GM21447 (cell line): ENCODE results near the gene ACADM.
"Not testable (repeated sequence)": the region's sequence is repeated elsewhere in the genome, so short reads cannot be mapped to it uniquely, and the experiment has no call there.

Experiments
- ATAC-seq: cut with Tn5 transposase; IDR thresholded peaks from one replicate; pipeline ENCODE4 v1.9.1; 2021; ENCODE audit not compliant: unreplicated experiment

ACADM gene

GRCh38 chr1:75733661-75734060, 9.2 kb downstream of the ACADM start:
- ATAC-seq = no peak

- ATAC-seq = no peak
Measured at GRCh38 chr1:75736016-75736415, 11.5 kb downstream of the ACADM start.

- no peak for ATAC-seq
Measured at GRCh38 chr1:75742047-75742625, 17.6 kb downstream of the ACADM start.

- peak; percentile 79 for ATAC-seq
Measured at GRCh38 chr1:75745276-75745675, 20.8 kb downstream of the ACADM start.

GRCh38 chr1:75757210-75757609, 32.7 kb downstream of the ACADM start:
- ATAC-seq = not testable (repeated sequence)

- ATAC-seq = not testable (repeated sequence)
Measured at GRCh38 chr1:75758543-75758942, 34.0 kb downstream of the ACADM start.

- ATAC-seq = no peak
Measured at GRCh38 chr1:75764057-75764655, 39.6 kb downstream of the ACADM start.

GRCh38 chr1:75765697-75766355, 41.3 kb downstream of the ACADM start:
- ATAC-seq = no peak

- no peak for ATAC-seq
Measured at GRCh38 chr1:75768016-75768415, 43.5 kb downstream of the ACADM start.

GRCh38 chr1:75770761-75771160, 46.3 kb downstream of the ACADM start:
- no peak for ATAC-seq

- no peak for ATAC-seq
Measured at GRCh38 chr1:75771978-75772377, 47.5 kb downstream of the ACADM start.

GRCh38 chr1:75777812-75778211, 53.3 kb downstream of the ACADM start:
- ATAC-seq = not testable (repeated sequence)

GRCh38 chr1:75778694-75779093, 54.2 kb downstream of the ACADM start:
- ATAC-seq = not testable (repeated sequence)

- not testable (repeated sequence) for ATAC-seq
Measured at GRCh38 chr1:75780183-75780582, 55.7 kb downstream of the ACADM start.

- not testable (repeated sequence) for ATAC-seq
Measured at GRCh38 chr1:75783920-75784319, 59.4 kb downstream of the ACADM start.

- peak; percentile 14 for ATAC-seq
Measured at GRCh38 chr1:75785320-75785982, 60.9 kb downstream of the ACADM start.

- peak; percentile 66 for ATAC-seq
Measured at GRCh38 chr1:75785983-75786853, 61.7 kb downstream of the ACADM start, which contains the start of gene RABGGTB. Gene RABGGTB, plus strand, starts transcription at chr1:75786256. Its CDS starts 16 bp downstream, at chr1:75786272.

GRCh38 chr1:75786901-75787493, 62.5 kb downstream of the ACADM start:
- ATAC-seq = no peak

- ATAC-seq = no peak
Measured at GRCh38 chr1:75787524-75787923, 63.0 kb downstream of the ACADM start.

- no peak for ATAC-seq
Measured at GRCh38 chr1:75789988-75790387, 65.5 kb downstream of the ACADM start.
